HCT116 (cell line): ENCODE results near the gene DDHD1. TPM values are rescaled to one million over a fixed set of nuclear protein-coding genes. Genes with fewer than 3 reads are reported as not detected.

Experiments
- ATAC-seq: fragments of 200-7000 bp; cut with Tn5 transposase; 2 replicates; pipeline ENCODE4 v1.9.1; 2020; ENCODE audit warnings: mild to moderate bottlenecking, moderate library complexity
- BruUV-seq: library from RNA; stranded (reverse); fragments of 400-500 nt; replicated peaks from 2 replicates; lab custom pipeline; 2021; lab: Mats Ljungman, UMichigan
- CTCF ChIA-PET: fragments of 300-600 bp; sonication (Branson Sonifier 250); formaldehyde crosslinking; loops from one replicate; lab custom pipeline; 2021; ENCODE audit warnings: antibody characterized with exemption; lab: Charles Lee
- POLR2A ChIA-PET: fragments of 300-600, 350-600 bp; sonication (Branson Sonifier 250); formaldehyde crosslinking; loops from one replicate; lab custom pipeline; 2021; ENCODE audit warnings: antibody characterized with exemption; lab: Charles Lee
- RAD21 ChIA-PET, 2 experiments: fragments of 300-600 bp; sonication (Branson Sonifier 250); formaldehyde crosslinking; loops; one replicate each; lab custom pipeline; 2023; ENCODE audit warnings: low total read pairs in 2 of 2; ENCODE audit not compliant: uncharacterized antibody in 2 of 2, unreplicated experiment in 2 of 2, low non-redundant PET in 1 of 2; lab: Charles Lee
- DNase-seq: peaks from one replicate; pipeline ENCODE4 v3.0.0-alpha.2; 2010; ENCODE audit warnings: low read depth, low spot score
- H2AFZ ChIP-seq: fragments of 200-600 bp; shearing (Covaris generic), sonication (generic); 2 replicates; pipeline ENCODE4 v1.6.1; 2017; ENCODE audit warnings: low read depth, mixed run types, mixed read lengths, antibody characterized with exemption, low read length; ENCODE audit not compliant: poor library complexity, severe bottlenecking
- H3K27ac ChIP-seq: 2 replicates; pipeline ENCODE4 v1.5.1; 2012; ENCODE audit warnings: low read depth, low read length
- H3K27me3 ChIP-seq: fragments of 200-600 bp; sonication (generic); 2 replicates; pipeline ENCODE4 v1.6.1; 2016; ENCODE audit warnings: mixed run types, low read length, mixed read lengths; ENCODE audit not compliant: insufficient read depth
- H3K36me3 ChIP-seq, 2 experiments: fragments of 200-500 bp in 1 of 2; fragments of 200-600 bp in 1 of 2; sonication (Bioruptor generic) in 1 of 2; sonication (generic) in 1 of 2; 2 replicates each; pipeline versions ENCODE4 v1.5.1 to v1.6.1; 2014 to 2016; ENCODE audit warnings: low read length in 2 of 2, inconsistent platforms in 1 of 2, mixed read lengths in 1 of 2, mixed run types in 1 of 2; ENCODE audit not compliant: insufficient read depth in 2 of 2, control insufficient read depth in 1 of 2
- H3K4me1 ChIP-seq, 2 experiments: fragments of 200-600 bp in 1 of 2; sonication (generic) in 1 of 2; 2 replicates each; pipeline versions ENCODE4 v1.5.1 to v1.6.1; 2012 to 2017; ENCODE audit warnings: low read length in 2 of 2, inconsistent platforms in 1 of 2, mild to moderate bottlenecking in 1 of 2, mixed read lengths in 1 of 2, mixed run types in 1 of 2, moderate library complexity in 1 of 2; ENCODE audit not compliant: insufficient read depth in 2 of 2, control insufficient read depth in 1 of 2
- H3K4me2 ChIP-seq: fragments of 200-600 bp; sonication (generic); 2 replicates; pipeline ENCODE4 v1.6.1; 2017; ENCODE audit warnings: mixed run types, low read length, mixed read lengths
- H3K4me3 ChIP-seq, 2 experiments: fragments of 200-600 bp in 1 of 2; sonication (generic) in 1 of 2; replicated peaks in 1 of 2; 2 replicates each; pipeline ENCODE4 v1.5.1; 2011 to 2016; ENCODE audit warnings: low read length in 2 of 2, control low read depth in 1 of 2, low read depth in 1 of 2, mild to moderate bottlenecking in 1 of 2, mixed read lengths in 1 of 2, mixed run types in 1 of 2
- H3K79me2 ChIP-seq: fragments of 200-600 bp; sonication (generic); 2 replicates; pipeline ENCODE4 v1.6.1; 2017; ENCODE audit warnings: mild to moderate bottlenecking, mixed run types, low read length, moderate library complexity, mixed read lengths; ENCODE audit not compliant: insufficient read depth
- H3K9ac ChIP-seq: fragments of 200-600 bp; sonication (generic); 2 replicates; pipeline ENCODE4 v1.6.1; 2016; ENCODE audit warnings: low read length, mixed read lengths
- H3K9me2 ChIP-seq: fragments of 200-600 bp; sonication (generic), shearing (Covaris generic); 2 replicates; pipeline ENCODE4 v1.6.1; 2017; ENCODE audit warnings: mixed run types, mild to moderate bottlenecking, moderate library complexity; ENCODE audit not compliant: insufficient read depth
- H3K9me3 ChIP-seq, 2 experiments: fragments of 200-500 bp in 1 of 2; fragments of 200-600 bp in 1 of 2; sonication (Bioruptor generic) in 1 of 2; sonication (generic) in 1 of 2; 2 replicates each; pipeline ENCODE4 v1.6.1; 2014 to 2017; ENCODE audit warnings: low read length in 2 of 2, mixed read lengths in 2 of 2, inconsistent platforms in 1 of 2, low read depth in 1 of 2, mild to moderate bottlenecking in 1 of 2, mixed run types in 1 of 2, moderate library complexity in 1 of 2; ENCODE audit not compliant: control insufficient read depth in 1 of 2, insufficient read depth in 1 of 2
- H4K20me1 ChIP-seq: fragments of 200-600 bp; sonication (generic), shearing (Covaris generic); 2 replicates; pipeline ENCODE4 v1.6.1; 2017; ENCODE audit warnings: mixed run types, mild to moderate bottlenecking, moderate library complexity; ENCODE audit not compliant: insufficient read depth
- CBX3 ChIP-seq: IDR thresholded peaks from 2 replicates; pipeline ENCODE4 v1.6.1; 2012; ENCODE audit warnings: low read depth
- CEBPB ChIP-seq: IDR thresholded peaks from 2 replicates; pipeline ENCODE4 v1.6.1; 2012; ENCODE audit warnings: low read depth
- EGR1 ChIP-seq: IDR thresholded peaks from 2 replicates; pipeline ENCODE4 v1.6.1; 2012; ENCODE audit warnings: low read depth
- ELF1 ChIP-seq: IDR thresholded peaks from 2 replicates; pipeline ENCODE4 v1.6.1; 2012; ENCODE audit warnings: low read depth, borderline replicate concordance
- EZH2 ChIP-seq: fragments of 200-600 bp; sonication (generic); IDR thresholded peaks from 2 replicates; pipeline ENCODE4 v1.6.1; 2017; ENCODE audit warnings: antibody characterized with exemption, mixed run types
- EZH2phosphoT487 ChIP-seq: fragments of 200-600 bp; IDR thresholded peaks from 2 replicates; pipeline ENCODE4 v1.6.1; 2018; ENCODE audit warnings: antibody characterized with exemption, borderline replicate concordance
- FOSL1 ChIP-seq: IDR thresholded peaks from 2 replicates; pipeline ENCODE4 v1.6.1; 2012; ENCODE audit warnings: low read depth
- JUND ChIP-seq: IDR thresholded peaks from 2 replicates; pipeline ENCODE4 v1.6.1; 2012
- POLR2A ChIP-seq: IDR thresholded peaks from 2 replicates; pipeline ENCODE4 v1.7.0; 2011; ENCODE audit warnings: borderline replicate concordance; ENCODE audit not compliant: insufficient read depth, insufficient read length; ENCODE audit errors: extremely low read depth
- POLR2AphosphoS5 ChIP-seq: IDR thresholded peaks from 2 replicates; pipeline ENCODE4 v1.6.1; 2011; ENCODE audit warnings: mild to moderate bottlenecking, low read depth, low read length, moderate library complexity
- RAD21 ChIP-seq: IDR thresholded peaks from 2 replicates; pipeline ENCODE4 v1.6.1; 2012; ENCODE audit warnings: low read depth, mild to moderate bottlenecking
- SIN3A ChIP-seq: IDR thresholded peaks from 2 replicates; pipeline ENCODE4 v1.6.1; 2012; ENCODE audit warnings: low read depth
- SP1 ChIP-seq: IDR thresholded peaks from 2 replicates; pipeline ENCODE4 v1.6.1; 2012; ENCODE audit warnings: low read depth
- TCF7L2 ChIP-seq: IDR thresholded peaks from 2 replicates; pipeline ENCODE4 v1.7.0; 2011; ENCODE audit warnings: borderline replicate concordance, inconsistent platforms; ENCODE audit not compliant: insufficient read depth, insufficient read length; ENCODE audit errors: extremely low read depth
- YY1 ChIP-seq: IDR thresholded peaks from 2 replicates; pipeline ENCODE4 v1.6.1; 2011; ENCODE audit warnings: low read length, low read depth, moderate library complexity, mild to moderate bottlenecking; ENCODE audit not compliant: insufficient replicate concordance; ENCODE audit errors: extremely low read depth
- ZFX ChIP-seq: fragments of 450-650 bp; IDR thresholded peaks from 2 replicates; pipeline ENCODE4 v1.6.1; 2017
- ZNF274 ChIP-seq: fragments of 200-500 bp; sonication (Bioruptor generic); IDR thresholded peaks from 2 replicates; pipeline ENCODE4 v1.6.1; 2014; ENCODE audit warnings: mild to moderate bottlenecking, low read depth, low read length, inconsistent platforms
- intact Hi-C: fragments of 100-400 bp; cut with micrococcal nuclease; formaldehyde crosslinking; loops from 2 replicates; pipeline ENCODE4 v1.10.0; 2022
- total RNA-seq: library from RNA; stranded (reverse); gene quantifications from one replicate; pipeline ENCODE4 v1.2.1, GENCODE V29; 2021; ENCODE audit not compliant: unreplicated experiment
- TF ChIP-seq, protein P1 (sequence below), 3 experiments: fragments of 200-600 bp in 1 of 3; sonication (generic) in 1 of 3; IDR thresholded peaks in 2 of 3; conservative IDR thresholded peaks in 1 of 3; 2 replicates each; pipeline ENCODE4 v1.5.1; 2012 to 2017; ENCODE audit warnings: low read depth in 2 of 3, low read length in 2 of 3, antibody characterized with exemption in 1 of 3, borderline replicate concordance in 1 of 3, control low read depth in 1 of 3, mild to moderate bottlenecking in 1 of 3, mixed read lengths in 1 of 3, mixed run types in 1 of 3, moderate library complexity in 1 of 3; ENCODE audit not compliant: insufficient read depth in 1 of 3
- TF ChIP-seq, protein P2 (sequence below): IDR thresholded peaks from 2 replicates; pipeline ENCODE4 v1.6.1; 2012
- TF ChIP-seq, protein P3 (sequence below): IDR thresholded peaks from 2 replicates; pipeline ENCODE4 v1.6.1; 2012; ENCODE audit warnings: low read depth

Gene DDHD1
- total RNA-seq, 1 experiment from 2014 or later, result 26.9 TPM

DNA sequence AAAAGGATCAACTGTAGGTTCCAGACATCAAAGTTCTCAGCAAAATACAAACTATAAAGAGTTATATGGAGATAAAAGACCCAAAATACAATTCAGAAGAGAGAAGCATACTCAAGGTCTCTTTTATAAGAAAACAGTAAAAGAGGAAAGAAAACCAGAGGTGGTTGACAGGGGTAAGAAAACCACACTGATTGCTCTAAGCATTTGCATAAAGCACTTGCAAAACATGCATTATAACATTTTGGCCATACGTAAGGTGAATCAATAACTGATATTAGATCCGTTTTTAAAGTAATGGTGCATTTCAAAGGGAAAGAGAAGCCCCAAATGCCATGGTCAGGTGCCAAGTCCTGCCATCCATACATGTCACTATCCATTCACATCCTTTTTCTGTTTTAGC is 5.9 kb downstream of the DDHD1 start:
- Histone ChIP-seq H3K9ac (no peak overlapping the region), H4K20me1 (no peaks in the 10 kb centered on the region; the same call in 1 of the 2 replicates), H3K9me3 (peaks cover 4 to 5% of the 10 kb centered on the region in 2 experiments; a peak in 1 of 4 replicates), H3K36me3 (peaks cover 0 to 14% of the 10 kb centered on the region in 2 experiments; a peak in 1 of 4 replicates), H3K79me2 (peaks cover 100% of the 10 kb centered on the region), H3K9me2 (no peaks in the 10 kb centered on the region), H3K27ac (no peak overlapping the region), H3K4me2 (no peak overlapping the region), H3K27me3 (no peaks in the 10 kb centered on the region), H3K4me1 (peaks cover 5 to 15% of the 10 kb centered on the region in 2 experiments; a peak in 3 of 4 replicates), H3K4me3 (no peak overlapping the region), H2AFZ (no peak overlapping the region)
- RAD21 ChIA-PET, result no interaction called here
- intact Hi-C loops, result no loop called here
- TF ChIP-seq POLR2AphosphoS5 (no peak), YY1 (no peak), EGR1 (no peak), FOSL1 (no peak), CBX3 (no peak), ZNF274 (no peak), SP1 (no peak), POLR2A (no peak), RAD21 (no peak), ZFX (no peak), EZH2 (no peak), TCF7L2 (no peak), CEBPB (no peak), EZH2phosphoT487 (no peak), JUND (no peak), SIN3A (no peak), ELF1 (no peak)
- TF ChIP-seq, protein P1, sequence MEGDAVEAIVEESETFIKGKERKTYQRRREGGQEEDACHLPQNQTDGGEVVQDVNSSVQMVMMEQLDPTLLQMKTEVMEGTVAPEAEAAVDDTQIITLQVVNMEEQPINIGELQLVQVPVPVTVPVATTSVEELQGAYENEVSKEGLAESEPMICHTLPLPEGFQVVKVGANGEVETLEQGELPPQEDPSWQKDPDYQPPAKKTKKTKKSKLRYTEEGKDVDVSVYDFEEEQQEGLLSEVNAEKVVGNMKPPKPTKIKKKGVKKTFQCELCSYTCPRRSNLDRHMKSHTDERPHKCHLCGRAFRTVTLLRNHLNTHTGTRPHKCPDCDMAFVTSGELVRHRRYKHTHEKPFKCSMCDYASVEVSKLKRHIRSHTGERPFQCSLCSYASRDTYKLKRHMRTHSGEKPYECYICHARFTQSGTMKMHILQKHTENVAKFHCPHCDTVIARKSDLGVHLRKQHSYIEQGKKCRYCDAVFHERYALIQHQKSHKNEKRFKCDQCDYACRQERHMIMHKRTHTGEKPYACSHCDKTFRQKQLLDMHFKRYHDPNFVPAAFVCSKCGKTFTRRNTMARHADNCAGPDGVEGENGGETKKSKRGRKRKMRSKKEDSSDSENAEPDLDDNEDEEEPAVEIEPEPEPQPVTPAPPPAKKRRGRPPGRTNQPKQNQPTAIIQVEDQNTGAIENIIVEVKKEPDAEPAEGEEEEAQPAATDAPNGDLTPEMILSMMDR (IDR thresholded peaks at IDR 0.05 in 2 of 3, conservative IDR thresholded peaks at IDR 0.05 in 1 of 3; ENCODE audit: borderline replicate concordance in 1 of 3, insufficient read depth in 1 of 3, low read depth in 2 of 3, low read length in 2 of 3), result no peak
- TF ChIP-seq, protein P2, sequence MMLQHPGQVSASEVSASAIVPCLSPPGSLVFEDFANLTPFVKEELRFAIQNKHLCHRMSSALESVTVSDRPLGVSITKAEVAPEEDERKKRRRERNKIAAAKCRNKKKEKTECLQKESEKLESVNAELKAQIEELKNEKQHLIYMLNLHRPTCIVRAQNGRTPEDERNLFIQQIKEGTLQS, result no peak
- TF ChIP-seq, protein P3, sequence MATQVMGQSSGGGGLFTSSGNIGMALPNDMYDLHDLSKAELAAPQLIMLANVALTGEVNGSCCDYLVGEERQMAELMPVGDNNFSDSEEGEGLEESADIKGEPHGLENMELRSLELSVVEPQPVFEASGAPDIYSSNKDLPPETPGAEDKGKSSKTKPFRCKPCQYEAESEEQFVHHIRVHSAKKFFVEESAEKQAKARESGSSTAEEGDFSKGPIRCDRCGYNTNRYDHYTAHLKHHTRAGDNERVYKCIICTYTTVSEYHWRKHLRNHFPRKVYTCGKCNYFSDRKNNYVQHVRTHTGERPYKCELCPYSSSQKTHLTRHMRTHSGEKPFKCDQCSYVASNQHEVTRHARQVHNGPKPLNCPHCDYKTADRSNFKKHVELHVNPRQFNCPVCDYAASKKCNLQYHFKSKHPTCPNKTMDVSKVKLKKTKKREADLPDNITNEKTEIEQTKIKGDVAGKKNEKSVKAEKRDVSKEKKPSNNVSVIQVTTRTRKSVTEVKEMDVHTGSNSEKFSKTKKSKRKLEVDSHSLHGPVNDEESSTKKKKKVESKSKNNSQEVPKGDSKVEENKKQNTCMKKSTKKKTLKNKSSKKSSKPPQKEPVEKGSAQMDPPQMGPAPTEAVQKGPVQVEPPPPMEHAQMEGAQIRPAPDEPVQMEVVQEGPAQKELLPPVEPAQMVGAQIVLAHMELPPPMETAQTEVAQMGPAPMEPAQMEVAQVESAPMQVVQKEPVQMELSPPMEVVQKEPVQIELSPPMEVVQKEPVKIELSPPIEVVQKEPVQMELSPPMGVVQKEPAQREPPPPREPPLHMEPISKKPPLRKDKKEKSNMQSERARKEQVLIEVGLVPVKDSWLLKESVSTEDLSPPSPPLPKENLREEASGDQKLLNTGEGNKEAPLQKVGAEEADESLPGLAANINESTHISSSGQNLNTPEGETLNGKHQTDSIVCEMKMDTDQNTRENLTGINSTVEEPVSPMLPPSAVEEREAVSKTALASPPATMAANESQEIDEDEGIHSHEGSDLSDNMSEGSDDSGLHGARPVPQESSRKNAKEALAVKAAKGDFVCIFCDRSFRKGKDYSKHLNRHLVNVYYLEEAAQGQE, result no peak
- POLR2A ChIA-PET, result no interaction called here
- no peak for DNase-seq
- ATAC-seq, result no peak
- CTCF ChIA-PET, result no interaction called here
- no TSS peak for BruUV-seq
